HG03103 (cell line): ENCODE measurements around the gene MAVS.
A peak's percentile ranks its signal among the peaks of the same experiment; 100 is the strongest.

Experiments
- ATAC-seq: cut with Tn5 transposase; IDR thresholded peaks from one replicate; pipeline ENCODE4 v1.9.1; 2021; ENCODE audit warnings: low read depth; ENCODE audit not compliant: unreplicated experiment

The MAVS gene

GRCh38 chr20:3904857-3905256 lies 58.2 kb downstream of the MAVS start:
- no peak for ATAC-seq

- ATAC-seq: peak; percentile 80
These were observed 60.4 kb downstream of the MAVS start for GRCh38 chr20:3906744-3907721.

DNA sequence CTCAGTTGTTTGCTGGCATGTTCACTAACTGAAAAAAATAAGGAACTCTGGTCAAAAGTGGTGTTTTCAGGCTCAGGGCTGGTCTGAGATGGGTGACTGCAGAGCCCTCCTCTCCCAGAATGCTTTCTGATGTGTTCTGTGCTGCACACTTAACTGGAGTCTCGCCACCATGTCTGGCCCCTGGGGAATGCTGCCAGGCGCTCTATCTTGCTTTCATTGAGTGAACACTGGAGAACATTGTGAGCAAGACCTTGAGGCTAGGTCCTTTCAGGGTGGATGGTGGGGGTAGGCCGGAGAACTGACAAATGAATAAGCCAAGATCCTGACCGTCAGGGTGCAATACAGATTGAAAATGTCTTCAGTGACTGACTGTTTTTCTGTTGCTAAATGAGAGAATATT lies 62.0 kb downstream of the MAVS start:
- ATAC-seq: no peak

DNA sequence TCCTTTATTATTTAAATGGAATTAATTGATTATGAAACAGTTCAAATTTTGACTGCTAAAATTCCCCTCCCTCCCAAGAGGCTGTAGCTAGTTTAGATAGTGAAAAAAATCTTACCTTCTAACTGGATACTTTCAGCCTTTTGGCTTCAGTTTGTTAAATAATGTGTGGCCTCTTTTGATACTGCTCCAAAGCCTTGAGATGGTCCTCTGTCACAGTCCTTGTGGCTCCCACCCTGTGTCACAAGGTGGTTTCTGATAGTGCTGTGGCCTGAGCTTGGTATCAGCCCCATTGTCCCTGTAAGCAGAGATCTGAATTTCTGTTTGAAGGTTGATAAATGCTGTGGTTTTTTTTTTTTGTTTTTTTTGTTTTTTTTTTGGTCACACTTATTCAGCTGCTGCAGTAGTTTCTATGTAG lies 63.3 kb downstream of the MAVS start:
- ATAC-seq: no peak

DNA sequence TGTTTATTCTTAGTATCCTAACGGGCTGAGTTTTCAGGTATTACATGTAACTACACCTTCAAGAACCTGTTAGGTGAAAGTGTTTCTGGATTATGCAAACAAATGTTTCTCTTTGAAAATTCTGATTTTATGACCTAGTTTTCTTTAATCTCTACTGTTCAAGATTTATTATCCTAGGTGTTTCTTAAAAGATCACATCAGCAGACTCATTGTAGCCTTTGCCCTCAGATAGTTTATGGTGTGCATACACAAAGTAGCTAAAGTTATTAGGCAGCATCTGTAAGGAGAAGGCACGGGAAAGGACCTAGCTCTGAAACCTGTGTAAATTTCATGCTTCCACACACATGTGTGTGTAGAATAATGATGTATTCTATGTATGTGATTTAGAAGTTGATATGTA lies 64.2 kb downstream of the MAVS start:
- ATAC-seq: no peak

DNA sequence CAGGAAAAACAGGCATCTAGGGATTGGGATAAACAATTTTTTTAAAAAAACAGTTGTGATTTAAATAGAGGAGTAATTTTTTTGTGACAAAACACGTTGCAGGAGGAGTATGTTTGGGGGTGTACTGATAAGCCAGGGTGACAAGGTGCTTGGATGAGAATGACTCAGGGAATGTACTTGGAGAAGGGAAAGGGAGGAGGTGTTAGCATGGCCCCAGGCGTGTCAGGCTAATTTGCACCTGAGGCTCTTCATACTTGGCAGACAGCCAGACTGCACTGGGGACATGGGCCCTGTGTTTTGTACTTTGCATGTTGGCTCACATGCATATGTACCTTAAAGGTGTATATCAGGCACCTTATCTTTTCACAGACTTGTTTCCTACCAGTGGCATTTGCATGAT lies 65.3 kb downstream of the MAVS start:
- no peak for ATAC-seq

DNA sequence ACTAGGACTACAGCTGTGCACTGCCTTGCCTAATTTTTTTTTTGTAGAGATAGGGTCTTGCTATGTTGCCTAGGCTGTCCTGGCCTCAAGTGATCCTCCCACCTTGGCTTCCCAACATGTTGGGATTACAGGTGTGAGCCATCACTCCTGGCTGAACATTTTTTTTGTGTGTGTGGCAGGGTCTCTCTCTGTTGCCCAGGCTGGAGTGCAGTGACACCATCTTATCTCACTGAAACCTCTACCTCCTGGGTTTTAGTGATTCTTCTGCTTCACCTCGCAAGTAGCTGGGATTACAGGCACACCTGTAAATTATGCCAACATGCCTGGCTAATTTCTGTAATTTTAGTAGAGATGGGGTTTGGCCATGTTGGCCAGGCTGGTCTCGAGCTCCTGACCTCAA lies 67.8 kb downstream of the MAVS start:
- ATAC-seq: no peak

DNA sequence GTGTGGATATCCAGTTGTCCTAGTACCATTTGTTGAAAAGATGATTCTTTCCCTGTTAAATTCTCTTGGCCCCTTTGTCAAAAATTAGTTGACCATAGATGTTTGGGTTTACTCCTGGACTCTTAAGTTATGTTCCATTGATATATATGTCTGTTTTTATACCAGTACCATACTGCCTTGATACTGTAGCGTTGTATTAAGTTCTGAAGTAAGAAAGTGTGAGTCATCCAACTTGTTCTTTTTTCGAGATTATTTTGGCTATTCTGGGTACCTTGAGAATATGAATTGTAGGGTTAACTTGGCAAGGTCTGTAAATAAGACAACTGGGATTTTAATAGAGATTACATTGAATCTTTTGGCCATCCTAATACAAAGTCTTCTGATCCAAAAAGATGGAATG lies 69.1 kb downstream of the MAVS start:
- ATAC-seq: no peak

GRCh38 chr20:3916364-3916763 lies 69.7 kb downstream of the MAVS start:
- ATAC-seq: no peak

DNA sequence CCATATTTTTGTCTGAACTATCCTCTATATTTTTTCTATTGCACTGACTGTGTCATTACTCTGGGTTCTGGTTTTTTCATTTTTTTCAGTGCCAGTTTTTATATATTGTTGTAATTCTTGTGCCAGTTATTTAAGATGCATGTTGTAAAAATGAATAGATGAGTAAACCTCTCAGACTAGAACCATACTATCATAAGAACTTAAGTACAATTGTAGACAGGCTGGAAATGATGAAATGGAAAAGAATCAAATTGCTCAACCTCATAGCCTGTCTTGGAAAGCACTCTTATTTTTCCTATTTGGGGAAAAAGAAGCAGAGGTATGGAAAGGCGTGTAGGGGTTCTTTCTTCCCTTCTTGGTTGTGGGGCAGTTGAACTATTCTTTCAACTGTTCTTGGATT lies 72.7 kb downstream of the MAVS start:
- ATAC-seq: no peak

DNA sequence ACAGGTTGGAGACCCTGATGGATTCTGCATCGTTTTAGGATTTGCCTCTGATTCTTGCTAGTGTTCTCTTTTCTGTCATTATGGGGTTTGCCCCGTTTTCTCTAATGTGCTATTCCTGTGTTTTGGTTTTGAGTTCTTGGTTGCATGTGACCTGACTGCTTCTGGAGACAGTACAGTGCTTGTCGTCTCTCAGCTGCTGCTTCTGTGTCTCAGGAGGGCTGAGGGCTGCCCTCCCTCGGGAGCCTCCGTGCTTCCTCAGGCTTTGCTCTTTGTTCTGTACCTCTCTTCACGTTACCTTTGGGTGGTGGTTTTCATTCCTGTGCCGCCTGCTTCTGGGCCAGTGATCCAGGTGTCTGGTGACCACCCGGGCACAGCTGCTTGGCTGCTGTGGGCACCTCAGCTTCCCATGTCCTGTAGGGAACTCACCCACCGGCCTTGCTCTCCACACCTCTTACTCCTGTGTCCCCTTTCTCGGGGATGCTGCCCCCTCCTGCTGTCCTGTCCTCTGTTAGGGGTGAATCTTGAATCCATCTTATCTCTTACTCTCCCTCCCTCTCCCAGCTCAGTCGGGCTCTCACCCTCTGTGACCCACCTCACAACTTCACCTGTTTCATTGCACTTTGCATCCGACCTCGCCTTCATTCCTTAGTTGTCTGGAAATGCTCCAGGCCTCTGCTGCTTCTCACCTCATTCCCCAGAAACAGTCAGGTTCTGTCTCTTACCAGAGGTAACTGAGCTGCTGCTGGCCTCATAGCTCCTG lies 75.8 kb downstream of the MAVS start:
- ATAC-seq: no peak

DNA sequence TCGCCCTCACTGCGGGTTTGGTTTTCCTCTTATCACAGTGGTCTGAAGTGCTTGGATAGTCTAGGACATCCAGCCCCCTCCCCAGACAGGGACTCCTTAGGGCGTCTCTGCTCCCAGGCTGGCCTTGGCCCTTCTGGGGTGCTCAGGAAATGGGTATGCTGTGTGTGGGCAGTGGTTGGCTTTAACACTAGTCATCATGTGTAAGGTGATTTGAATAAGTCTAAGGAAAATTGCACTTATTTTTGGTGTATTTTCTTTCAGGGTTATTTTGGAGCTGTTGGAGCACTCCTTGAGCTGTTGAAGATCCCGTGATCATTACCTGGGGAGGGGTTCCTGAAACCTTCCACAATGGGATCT lies 76.3 kb downstream of the MAVS start:
- no peak for ATAC-seq

- no peak for ATAC-seq
These were observed 77.2 kb downstream of the MAVS start for GRCh38 chr20:3923818-3924217.

DNA sequence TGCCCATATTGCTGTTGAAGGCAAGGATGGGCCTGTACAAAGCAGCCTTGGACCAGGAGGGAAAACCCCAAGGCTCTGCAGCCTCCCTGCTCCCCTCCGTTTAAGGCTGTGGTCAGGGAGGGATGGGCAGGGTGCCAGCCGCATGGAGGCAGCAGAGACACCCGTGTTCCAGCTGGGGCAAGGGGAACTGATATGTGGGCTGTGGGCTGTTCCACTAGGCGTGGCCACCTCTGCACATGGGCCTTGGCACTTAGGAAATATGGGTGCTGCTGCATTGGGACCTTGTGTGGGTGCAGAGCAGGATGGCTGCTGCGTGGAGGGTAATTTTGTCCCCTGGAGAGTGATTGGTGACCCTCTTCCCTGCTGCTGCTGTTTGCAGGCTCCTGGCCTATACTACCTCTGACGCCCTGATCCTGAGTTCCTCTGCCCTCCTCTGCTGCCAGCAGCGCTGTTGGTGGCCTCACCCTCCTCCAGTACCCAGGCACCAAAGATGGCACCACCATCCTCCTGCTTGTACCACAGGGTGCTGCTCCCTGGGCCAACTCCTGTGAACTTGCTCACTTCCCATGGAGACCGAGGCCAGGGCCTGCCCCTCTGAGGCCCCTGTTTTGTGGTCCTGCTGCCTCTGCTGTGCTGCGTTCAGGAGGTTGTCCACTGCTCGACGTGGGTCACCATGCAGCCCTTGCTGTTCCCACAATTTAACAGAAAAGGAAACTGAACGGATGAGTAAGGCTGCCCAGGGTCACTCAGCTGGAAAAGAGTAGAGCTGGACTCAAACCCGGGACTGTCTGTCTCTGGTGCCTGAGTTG lies 77.9 kb downstream of the MAVS start:
- no peak for ATAC-seq

DNA sequence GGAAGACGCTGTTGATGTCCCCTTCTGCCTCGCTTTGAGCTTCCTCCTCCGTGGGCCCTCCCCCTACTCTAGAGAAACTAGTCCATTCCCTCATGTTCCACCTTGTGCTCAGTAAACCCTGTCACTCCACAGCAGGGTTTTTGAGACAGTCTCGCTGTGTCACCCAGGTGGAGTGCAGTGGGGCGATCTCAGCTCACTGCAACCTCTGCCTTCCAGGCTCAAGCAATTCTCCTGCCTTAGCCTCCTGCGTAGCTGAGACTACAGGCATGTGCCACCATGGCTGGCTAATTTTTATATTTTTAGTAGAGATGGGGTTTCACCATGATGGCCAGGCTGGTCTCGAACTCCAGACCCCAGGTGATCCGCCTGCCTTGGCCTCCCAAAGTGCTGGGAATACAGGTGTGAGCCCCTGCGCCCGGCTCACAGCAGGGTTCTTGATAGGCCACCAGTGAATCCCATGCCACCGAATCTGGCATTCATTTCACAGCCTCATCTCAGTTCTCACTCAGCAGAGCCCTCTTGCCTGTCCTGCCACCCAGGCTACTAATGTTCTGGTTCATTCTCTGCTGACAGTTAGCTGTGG lies 78.6 kb downstream of the MAVS start:
- no peak for ATAC-seq
